HepG2 (cell line): Measurements from ENCODE around the gene TYRP1. TPM values are rescaled to one million over a fixed set of nuclear protein-coding genes. Genes with fewer than 3 reads are reported as not detected.

Experiments used
- ATAC-seq: fragments of 200-7000 bp; cut with Tn5 transposase; 3 replicates; pipeline ENCODE4 v1.9.1; 2020; ENCODE audit warnings: mild to moderate bottlenecking, moderate library complexity
- BruUV-seq: library from RNA; stranded (reverse); fragments of 400-500 nt; replicated peaks from 2 replicates; lab custom pipeline; 2021; lab: Mats Ljungman, UMichigan
- CTCF ChIA-PET: fragments of 300-600 bp; formaldehyde crosslinking; extraction: SDS; loops from one replicate; lab custom pipeline; 2021; ENCODE audit warnings: low total read pairs, inconsistent platforms, low intra/inter-chr PET ratio; lab: Yijun Ruan, JAX
- POLR2A ChIA-PET: fragments of 350-600 bp; sonication (Branson Sonifier 250); formaldehyde crosslinking; loops from one replicate; lab custom pipeline; 2020; ENCODE audit warnings: antibody characterized with exemption, inconsistent platforms; lab: Yijun Ruan, JAX
- DNase-seq: peaks from one replicate; pipeline ENCODE4 v3.0.0-alpha.2; 2015; ENCODE audit warnings: low spot score
- FAIRE-seq: peaks from 3 replicates; lab custom pipeline; 2011; peaks lifted over from hg19 to GRCh38; lab: Jason Lieb, UNC
- H2AFZ ChIP-seq: one replicate; pipeline ENCODE4 v1.6.1; 2011; ENCODE audit warnings: low read length, inconsistent platforms
- H3K27ac ChIP-seq: fragments of 300-600 bp; 3 replicates; pipeline ENCODE4 v1.8.0; 2011; ENCODE audit warnings: mixed run types, mild to moderate bottlenecking, mixed read lengths, low read length, inconsistent platforms; ENCODE audit not compliant: insufficient read depth; ENCODE audit errors: extremely low read length
- H3K27me3 ChIP-seq, 2 experiments: fragments of 200-600 bp in 1 of 2; 2 replicates in 1 of 2; 3 replicates in 1 of 2; pipeline versions ENCODE4 v1.6.0 to v1.8.0; 2011; ENCODE audit warnings: low read length in 2 of 2, mild to moderate bottlenecking in 2 of 2, moderate library complexity in 2 of 2, inconsistent platforms in 1 of 2; ENCODE audit not compliant: insufficient read depth in 2 of 2, control insufficient read depth in 1 of 2
- H3K36me3 ChIP-seq, 2 experiments: fragments of 200-600 bp in 1 of 2; replicated peaks in 1 of 2; 2 replicates in 1 of 2; 3 replicates in 1 of 2; pipeline versions ENCODE4 v1.5.1 to v1.8.0; 2011; ENCODE audit warnings: low read length in 2 of 2, inconsistent platforms in 1 of 2; ENCODE audit not compliant: insufficient read depth in 2 of 2, control insufficient read depth in 1 of 2
- H3K4me1 ChIP-seq: 2 replicates; pipeline ENCODE4 v1.5.1; 2012; ENCODE audit warnings: low read length, inconsistent platforms; ENCODE audit not compliant: insufficient read depth
- H3K4me2 ChIP-seq: 2 replicates; pipeline ENCODE4 v1.6.0; 2011; ENCODE audit warnings: low read depth, low read length, inconsistent platforms
- H3K4me3 ChIP-seq, 3 experiments: fragments of 200-600 bp in 1 of 3; sonication (generic), shearing (Covaris generic) in 1 of 3; replicated peaks in 1 of 3; 2 replicates each; pipeline ENCODE4 v1.5.1; 2011 to 2016; ENCODE audit warnings: low read length in 3 of 3, inconsistent platforms in 2 of 3, low read depth in 2 of 3, mild to moderate bottlenecking in 2 of 3, control low read depth in 1 of 3, mixed read lengths in 1 of 3; ENCODE audit not compliant: insufficient read depth in 1 of 3
- H3K79me2 ChIP-seq: one replicate; pipeline ENCODE4 v1.6.1; 2011; ENCODE audit warnings: low read length, inconsistent platforms; ENCODE audit not compliant: insufficient read depth
- H3K9ac ChIP-seq: 2 replicates; pipeline ENCODE4 v1.6.0; 2011; ENCODE audit warnings: mild to moderate bottlenecking, low read depth, low read length, inconsistent platforms; ENCODE audit not compliant: insufficient read depth
- H3K9me3 ChIP-seq: 2 replicates; pipeline ENCODE4 v1.5.1; 2012; ENCODE audit warnings: mild to moderate bottlenecking, low read length
- H4K20me1 ChIP-seq: 2 replicates; pipeline ENCODE4 v1.6.0; 2011; ENCODE audit warnings: inconsistent platforms, mild to moderate bottlenecking, low read length, moderate library complexity; ENCODE audit not compliant: insufficient read depth
- CENPX ChIP-seq: sonication (generic); formaldehyde crosslinking; IDR thresholded peaks from 2 replicates; pipeline ENCODE4 v1.9.0; 2021; ENCODE audit warnings: mild to moderate bottlenecking, missing genetic modification reagents, moderate library complexity
- MTA3 ChIP-seq: sonication (generic); formaldehyde crosslinking; IDR thresholded peaks from 2 replicates; pipeline ENCODE4 v1.4.0; 2020; ENCODE audit warnings: missing genetic modification reagents
- ZBTB20 ChIP-seq: sonication (generic); formaldehyde crosslinking; IDR thresholded peaks from 2 replicates; pipeline ENCODE4 v1.8.1; 2023; ENCODE audit warnings: missing genetic modification reagents, low read depth, mild to moderate bottlenecking, borderline replicate concordance
- ZNF24 ChIP-seq: fragments of 450-650 bp; IDR thresholded peaks from 2 replicates; pipeline ENCODE4 v1.6.1; 2017; ENCODE audit warnings: antibody characterized with exemption, mild to moderate bottlenecking
- ZNF331 ChIP-seq: sonication (generic); formaldehyde crosslinking; IDR thresholded peaks from 2 replicates; pipeline ENCODE4 v1.4.0; 2020; ENCODE audit warnings: missing genetic modification reagents
- ZNF33A ChIP-seq: sonication (generic); formaldehyde crosslinking; IDR thresholded peaks from 2 replicates; pipeline ENCODE4 v1.5.1; 2020; ENCODE audit warnings: missing genetic modification reagents, mild to moderate bottlenecking, moderate library complexity, borderline replicate concordance
- ZNF780A ChIP-seq: sonication (generic); formaldehyde crosslinking; IDR thresholded peaks from 2 replicates; pipeline ENCODE4 v1.8.0; 2022; ENCODE audit warnings: mild to moderate bottlenecking, missing genetic modification reagents, moderate library complexity
- WGBS: methylation state at CpG from one replicate; pipeline ENCODE4 v1.1.6; 2017; ENCODE audit warnings: low lambda C conversion rate; 5-methylcytosine and 5-hydroxymethylcytosine counted together
- in situ Hi-C: cut with HindIII; loops from 2 replicates; pipeline ENCODE4 v1.10.0; 2017; ENCODE audit warnings: low pct_unique_long_range_greater_than_20kb; ENCODE audit not compliant: extremely low pct_ligation_motif_present
- intact Hi-C: fragments of 100-400 bp; cut with micrococcal nuclease; formaldehyde crosslinking; loops from one replicate; pipeline ENCODE4 v1.10.0; 2022; ENCODE audit not compliant: unreplicated experiment
- polyA plus RNA-seq, 8 experiments: library from polyadenylated mRNA; depleted of rRNA in 3 of 8; stranded (reverse) in 7 of 8; unstranded in 1 of 8; fragments of >200 nt; fragmentation: Illumina TruSeq in 4 of 8; extraction: Trizol in 4 of 8; gene quantifications; 2 replicates each; pipeline versions ENCODE4 v1.2.1 to v1.2.3, GENCODE V29; 2011 to 2016; ENCODE audit warnings: low read depth in 4 of 8, missing spikeins in 1 of 8, mixed read lengths in 1 of 8; ENCODE audit not compliant: insufficient read depth in 1 of 8
- total RNA-seq, 5 experiments: library from RNA; depleted of rRNA; stranded (reverse); fragments of >200 nt; fragmentation: Illumina TruSeq; extraction: Trizol; gene quantifications; 2 replicates each; pipeline ENCODE4 v1.2.3, GENCODE V29; 2016; ENCODE audit warnings: low read depth in 1 of 5
- TF ChIP-seq, protein P1 (sequence below): sonication (generic); formaldehyde crosslinking; IDR thresholded peaks from 2 replicates; pipeline ENCODE4 v1.5.1; 2020; ENCODE audit warnings: mild to moderate bottlenecking, moderate library complexity, missing genetic modification reagents
- TF ChIP-seq, protein P2 (sequence below): sonication (generic); formaldehyde crosslinking; IDR thresholded peaks from 2 replicates; pipeline ENCODE4 v1.4.0; 2020; ENCODE audit warnings: low read depth, mild to moderate bottlenecking, missing genetic modification reagents

Gene TYRP1
- total and polyA plus RNA-seq, 2 of the 13 experiments (the other 11 are each of a cell fraction or from before 2014, with no cell fraction given): 0.04 TPM; not detected in 1

DNA sequence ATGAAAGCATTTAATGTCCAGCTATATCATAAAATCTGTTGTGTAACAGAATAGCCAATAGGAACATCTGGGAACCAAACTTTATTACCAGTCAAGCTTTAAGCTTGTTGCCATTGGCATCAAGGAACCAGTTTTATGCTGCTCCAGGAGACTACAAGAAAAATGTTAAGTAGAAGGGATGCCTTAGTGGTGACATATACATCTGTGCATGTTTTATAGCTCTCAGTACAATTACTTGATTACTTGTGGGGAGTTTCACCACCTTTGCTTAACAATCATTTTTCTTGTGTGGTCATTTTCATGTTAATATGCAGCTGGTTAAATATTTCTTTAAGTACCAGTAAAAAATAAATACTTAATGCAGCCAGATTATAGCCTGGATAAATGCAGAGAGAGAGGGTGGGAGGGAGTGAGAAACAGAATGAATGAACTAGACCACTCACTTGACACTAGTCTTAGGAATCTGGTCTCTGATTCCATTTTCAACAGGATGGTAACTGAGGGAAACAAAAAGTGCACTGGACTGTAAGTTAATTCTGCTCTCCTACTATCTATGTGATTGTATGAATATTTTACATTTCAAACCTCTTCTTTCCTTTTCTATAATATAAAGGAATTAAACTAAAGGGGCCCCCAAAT, 45.9 kb downstream of the TYRP1 start:
- Histone ChIP-seq H3K9ac (no peak overlapping the region), H3K4me2 (no peak overlapping the region), H3K27me3 (no peaks in the 10 kb centered on the region), H3K4me1 (no peaks in the 10 kb centered on the region), H4K20me1 (no peaks in the 10 kb centered on the region), H3K9me3 (0 out of 2 replicates have a peak, but pooled peaks cover 6% of the 10 kb centered on the region), H3K27ac (no peak overlapping the region), H3K4me3 (no peak overlapping the region), H2AFZ (no peak overlapping the region), H3K79me2 (no peaks in the 10 kb centered on the region), H3K36me3 (no peaks in the 10 kb centered on the region)
- no TSS peak for BruUV-seq
- ChIA-PET CTCF (no interaction called here), POLR2A (no interaction called here)
- no peak for ATAC-seq
- intact Hi-C loops: no loop called here
- in situ Hi-C loops: no loop called here
- TF ChIP-seq ZNF780A (CRISPR knock-in tag) (no peak), ZNF33A (no peak), CENPX (CRISPR knock-in tag) (no peak), ZNF24 (no peak), ZBTB20 (CRISPR knock-in tag) (no peak), MTA3 (CRISPR knock-in tag) (no peak)
- TF ChIP-seq, protein P1, sequence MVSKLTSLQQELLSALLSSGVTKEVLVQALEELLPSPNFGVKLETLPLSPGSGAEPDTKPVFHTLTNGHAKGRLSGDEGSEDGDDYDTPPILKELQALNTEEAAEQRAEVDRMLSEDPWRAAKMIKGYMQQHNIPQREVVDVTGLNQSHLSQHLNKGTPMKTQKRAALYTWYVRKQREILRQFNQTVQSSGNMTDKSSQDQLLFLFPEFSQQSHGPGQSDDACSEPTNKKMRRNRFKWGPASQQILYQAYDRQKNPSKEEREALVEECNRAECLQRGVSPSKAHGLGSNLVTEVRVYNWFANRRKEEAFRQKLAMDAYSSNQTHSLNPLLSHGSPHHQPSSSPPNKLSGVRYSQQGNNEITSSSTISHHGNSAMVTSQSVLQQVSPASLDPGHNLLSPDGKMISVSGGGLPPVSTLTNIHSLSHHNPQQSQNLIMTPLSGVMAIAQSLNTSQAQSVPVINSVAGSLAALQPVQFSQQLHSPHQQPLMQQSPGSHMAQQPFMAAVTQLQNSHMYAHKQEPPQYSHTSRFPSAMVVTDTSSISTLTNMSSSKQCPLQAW (CRISPR knock-in tag): no peak
- no peak for DNase-seq
- no peak for FAIRE-seq

DNA sequence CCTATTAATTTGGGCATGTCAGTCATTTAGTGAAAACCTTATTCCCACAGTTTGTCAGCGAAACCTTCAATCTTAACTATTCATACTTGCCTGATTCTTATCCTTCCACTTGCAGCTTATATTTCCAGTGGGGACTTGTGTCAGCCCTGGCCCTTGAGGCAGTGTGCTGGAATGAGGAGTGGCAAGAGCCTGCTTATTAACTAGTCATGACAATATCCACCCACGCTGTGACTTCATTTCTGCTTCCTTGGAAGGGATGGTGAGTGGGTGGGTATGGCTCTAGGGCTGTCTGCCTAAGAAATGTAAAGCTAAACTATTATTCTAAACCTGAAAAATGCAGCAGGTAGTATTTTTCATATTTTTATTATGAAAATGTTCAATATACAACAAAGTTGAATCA, 47.7 kb downstream of the TYRP1 start:
- no TSS peak for BruUV-seq
- Histone ChIP-seq H3K4me1 (no peaks in the 10 kb centered on the region), H3K79me2 (no peaks in the 10 kb centered on the region), H4K20me1 (no peaks in the 10 kb centered on the region), H2AFZ (no peak overlapping the region), H3K27ac (no peak overlapping the region), H3K4me2 (no peak overlapping the region), H3K9ac (no peak overlapping the region), H3K4me3 (no peak overlapping the region), H3K9me3 (no peaks in the 10 kb centered on the region), H3K27me3 (no peaks in the 10 kb centered on the region), H3K36me3 (no peaks in the 10 kb centered on the region)
- in situ Hi-C loops: no loop called here
- WGBS: 13% methylated on average over 2 of the region's 2 CpGs
- no peak for FAIRE-seq
- ATAC-seq: no peak
- intact Hi-C loops: no loop called here
- DNase-seq: no peak
- POLR2A ChIA-PET: no interaction called here
- CTCF ChIA-PET: no interaction called here
- TF ChIP-seq, protein P2, sequence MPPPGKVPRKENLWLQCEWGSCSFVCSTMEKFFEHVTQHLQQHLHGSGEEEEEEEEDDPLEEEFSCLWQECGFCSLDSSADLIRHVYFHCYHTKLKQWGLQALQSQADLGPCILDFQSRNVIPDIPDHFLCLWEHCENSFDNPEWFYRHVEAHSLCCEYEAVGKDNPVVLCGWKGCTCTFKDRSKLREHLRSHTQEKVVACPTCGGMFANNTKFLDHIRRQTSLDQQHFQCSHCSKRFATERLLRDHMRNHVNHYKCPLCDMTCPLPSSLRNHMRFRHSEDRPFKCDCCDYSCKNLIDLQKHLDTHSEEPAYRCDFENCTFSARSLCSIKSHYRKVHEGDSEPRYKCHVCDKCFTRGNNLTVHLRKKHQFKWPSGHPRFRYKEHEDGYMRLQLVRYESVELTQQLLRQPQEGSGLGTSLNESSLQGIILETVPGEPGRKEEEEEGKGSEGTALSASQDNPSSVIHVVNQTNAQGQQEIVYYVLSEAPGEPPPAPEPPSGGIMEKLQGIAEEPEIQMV (CRISPR knock-in tag): no peak
- TF ChIP-seq ZNF331 (CRISPR knock-in tag): no peak
